CD14-positive monocyte (primary cell): ENCODE results near the gene DPH6. TPM values are rescaled to one million over a fixed set of nuclear protein-coding genes. Genes with fewer than 3 reads are reported as not detected.

Source experiments
- DNase-seq, 3 donors: peaks; one replicate each; pipeline ENCODE4 v3.0.0-alpha.2; 2011 to 2022
- H2AFZ ChIP-seq: 2 replicates; pipeline ENCODE4 v1.6.0; 2012; ENCODE audit warnings: mild to moderate bottlenecking, low read depth, low read length, inconsistent platforms; ENCODE audit not compliant: insufficient read depth, poor library complexity, severe bottlenecking
- H3K27ac ChIP-seq, 2 donors: 1 replicate in 1 of 2; 2 replicates in 1 of 2; pipeline ENCODE4 v1.5.1; 2012 to 2013; ENCODE audit warnings: low read length in 2 of 2, control low read depth in 1 of 2, inconsistent platforms in 1 of 2, low read depth in 1 of 2, mild to moderate bottlenecking in 1 of 2
- H3K27me3 ChIP-seq, 2 donors: one replicate each; pipeline versions ENCODE4 v1.6.0 to v1.6.1; 2011 to 2013; ENCODE audit warnings: low read length in 2 of 2; ENCODE audit not compliant: control insufficient read depth in 2 of 2, insufficient read depth in 2 of 2
- H3K36me3 ChIP-seq, 2 donors: replicated peaks in 1 of 2; 1 replicate in 1 of 2; 2 replicates in 1 of 2; pipeline versions ENCODE4 v1.5.1 to v1.6.1; 2012 to 2013; ENCODE audit warnings: low read length in 2 of 2, control low read depth in 1 of 2, inconsistent platforms in 1 of 2, mild to moderate bottlenecking in 1 of 2; ENCODE audit not compliant: insufficient read depth in 2 of 2, control insufficient read depth in 1 of 2
- H3K4me1 ChIP-seq, 2 donors: 1 replicate in 1 of 2; 2 replicates in 1 of 2; pipeline versions ENCODE4 v1.5.1 to v1.6.1; 2012 to 2013; ENCODE audit warnings: low read length in 2 of 2, control low read depth in 1 of 2, inconsistent platforms in 1 of 2, mild to moderate bottlenecking in 1 of 2, moderate library complexity in 1 of 2; ENCODE audit not compliant: insufficient read depth in 2 of 2, control insufficient read depth in 1 of 2
- H3K4me2 ChIP-seq: replicated peaks from 2 replicates; pipeline ENCODE3; 2012; ENCODE audit warnings: low read length, moderate library complexity, mild to moderate bottlenecking; ENCODE audit not compliant: poor library complexity, severe bottlenecking; ENCODE audit errors: extremely low read depth
- H3K4me3 ChIP-seq, 3 experiments: fragments of 200-600 bp in 1 of 3; sonication (generic) in 1 of 3; replicated peaks in 1 of 3; 1 replicate in 2 of 3; 2 replicates in 1 of 3; pipeline ENCODE4 v1.5.1; 2011 to 2013; ENCODE audit warnings: low read length in 3 of 3, mild to moderate bottlenecking in 3 of 3, control low read depth in 2 of 3, low read depth in 2 of 3, inconsistent platforms in 1 of 3, moderate library complexity in 1 of 3
- H3K79me2 ChIP-seq: 2 replicates; pipeline ENCODE4 v1.6.0; 2012; ENCODE audit warnings: mild to moderate bottlenecking, control low read depth, inconsistent platforms, low read length, moderate library complexity; ENCODE audit not compliant: insufficient read depth
- H3K9ac ChIP-seq: 2 replicates; pipeline ENCODE4 v1.6.0; 2017; ENCODE audit warnings: low read length, mild to moderate bottlenecking; ENCODE audit not compliant: insufficient read depth, poor library complexity, severe bottlenecking
- H3K9me3 ChIP-seq, 2 donors: replicated peaks in 1 of 2; 1 replicate in 1 of 2; 2 replicates in 1 of 2; pipeline versions ENCODE4 v1.5.1 to v1.6.1; 2012 to 2013; ENCODE audit warnings: low read length in 2 of 2, control low read depth in 1 of 2; ENCODE audit not compliant: control insufficient read depth in 1 of 2, insufficient read depth in 1 of 2
- H4K20me1 ChIP-seq: 2 replicates; pipeline ENCODE4 v1.6.0; 2012; ENCODE audit warnings: mild to moderate bottlenecking, low read length, control low read depth, moderate library complexity; ENCODE audit not compliant: insufficient read depth
- H3K27ac Mint-ChIP-seq, 7 donors: one replicate each; pipeline ENCODE4 v1.8.0; 2020; ENCODE audit warnings: mild to moderate bottlenecking in 7 of 7, mixed read lengths in 7 of 7, moderate library complexity in 6 of 7, inconsistent platforms in 2 of 7
- H3K27me3 Mint-ChIP-seq, 3 donors: one replicate each; pipeline ENCODE4 v1.8.0; 2021 to 2022; ENCODE audit warnings: low read depth in 3 of 3, mild to moderate bottlenecking in 3 of 3, mixed read lengths in 3 of 3, moderate library complexity in 3 of 3, inconsistent platforms in 1 of 3
- H3K36me3 Mint-ChIP-seq, 2 donors: one replicate each; pipeline ENCODE4 v1.8.0; 2020; ENCODE audit warnings: mixed read lengths in 2 of 2, inconsistent platforms in 1 of 2, mild to moderate bottlenecking in 1 of 2
- H3K4me1 Mint-ChIP-seq: one replicate; pipeline ENCODE4 v1.8.0; 2020; ENCODE audit warnings: mild to moderate bottlenecking, mixed read lengths
- H3K4me3 Mint-ChIP-seq, 2 donors: one replicate each; pipeline ENCODE4 v1.8.0; 2020; ENCODE audit warnings: mild to moderate bottlenecking in 2 of 2, mixed read lengths in 2 of 2, moderate library complexity in 1 of 2
- H3K9me3 Mint-ChIP-seq, 7 donors: one replicate each; pipeline ENCODE4 v1.8.0; 2020 to 2022; ENCODE audit warnings: mixed read lengths in 7 of 7, mild to moderate bottlenecking in 6 of 7, moderate library complexity in 6 of 7, inconsistent platforms in 2 of 7
- CTCF ChIP-seq: fragments of 200-600 bp; IDR thresholded peaks from one replicate; pipeline ENCODE4 v1.8.0; 2022; ENCODE audit warnings: antibody characterized with exemption, mild to moderate bottlenecking
- WGBS: methylation state at CpG from one replicate; pipeline ENCODE4 v1.1.5; 2013; ENCODE audit warnings: missing lambda C conversion rate; ENCODE audit not compliant: insufficient coverage; 5-methylcytosine and 5-hydroxymethylcytosine counted together
- intact Hi-C, 2 donors: fragments of 100-400 bp; cut with micrococcal nuclease; formaldehyde crosslinking; loops; one replicate each; pipeline versions ENCODE4 v1.15.0 to v1.15.1; 2023
- polyA plus RNA-seq, 3 donors: library from polyadenylated mRNA; depleted of rRNA in 1 of 3; unstranded in 2 of 3; stranded (reverse) in 1 of 3; fragments of 300-500 nt in 2 of 3; fragments of >200 nt in 1 of 3; fragmentation: Illumina TruSeq in 2 of 3; gene quantifications; 1 replicate in 2 of 3; 2 replicates in 1 of 3; pipeline ENCODE4 v1.2.3, GENCODE V29; 2012 to 2021

DPH6 gene
- polyA plus RNA-seq, 3 donors: 7.6 to 18.2 (median 13.6) TPM

GRCh38 chr15:35397027-35397426 lies 148.9 kb downstream of the DPH6 start:
- Histone ChIP-seq H3K36me3 (no peaks in the 10 kb centered on the region), H3K9ac (no peak overlapping the region), H3K4me2 (no peak overlapping the region), H3K9me3 (no peaks in the 10 kb centered on the region), H3K4me1 (no peaks in the 10 kb centered on the region), H2AFZ (no peak overlapping the region), H3K4me3 (no peak overlapping the region), H3K79me2 (no peaks in the 10 kb centered on the region), H3K27ac (no peak overlapping the region), H4K20me1 (no peaks in the 10 kb centered on the region), H3K27me3 (no peaks in the 10 kb centered on the region)
- Mint-ChIP-seq H3K27ac (no peak overlapping the region), H3K36me3 (peaks cover 0 to 3% of the 10 kb centered on the region in 2 donors), H3K4me1 (no peaks in the 10 kb centered on the region), H3K9me3 (peaks cover 0 to 5% (median 1%) of the 10 kb centered on the region in 7 donors), H3K4me3 (no peak overlapping the region), H3K27me3 (no peaks in the 10 kb centered on the region)
- intact Hi-C loops: no loop called here
- DNase-seq: no peak
- TF ChIP-seq CTCF: no peak

GRCh38 chr15:35394416-35394815 lies 151.5 kb downstream of the DPH6 start:
- H3K4me1 Mint-ChIP-seq: no peaks in the 10 kb centered on the region
- peaks cover 0 to 4% of the 10 kb centered on the region in 2 donors for H3K36me3 Mint-ChIP-seq
- H3K9ac ChIP-seq: no peak overlapping the region
- H3K27me3 Mint-ChIP-seq: no peaks in the 10 kb centered on the region
- DNase-seq: no peak
- TF ChIP-seq CTCF: no peak
- no peak overlapping the region for H3K4me3 Mint-ChIP-seq
- H4K20me1 ChIP-seq: no peaks in the 10 kb centered on the region
- no peak overlapping the region for H3K27ac Mint-ChIP-seq
- H3K36me3 ChIP-seq: no peaks in the 10 kb centered on the region
- intact Hi-C loops: no loop called here
- no peak overlapping the region for H3K27ac ChIP-seq
- H3K4me3 ChIP-seq: no peak overlapping the region
- WGBS: no CpG with 5 or more reads among the region's 2 CpGs
- H2AFZ ChIP-seq: no peak overlapping the region
- H3K27me3 ChIP-seq: no peaks in the 10 kb centered on the region
- no peaks in the 10 kb centered on the region for H3K4me1 ChIP-seq
- peaks cover 0 to 11% of the 10 kb centered on the region in 2 donors for H3K9me3 ChIP-seq
- peaks cover 7 to 22% (median 10%) of the 10 kb centered on the region in 7 donors for H3K9me3 Mint-ChIP-seq
- no peaks in the 10 kb centered on the region for H3K79me2 ChIP-seq
- H3K4me2 ChIP-seq: no peak overlapping the region
